Endothelial cell of umbilical vein (primary cell): ENCODE results near the gene CARD18. TPM values are rescaled to one million over a fixed set of nuclear protein-coding genes. Genes with fewer than 3 reads are reported as not detected.

ENCODE experiments used
- BruUV-seq: library from RNA; stranded (reverse); fragments of 400-500 nt; replicated peaks from 2 replicates; lab custom pipeline; 2021; lab: Mats Ljungman, UMichigan
- CTCF ChIA-PET: fragments of 300-600, 350-600 bp; sonication (Branson Sonifier 250); formaldehyde crosslinking; loops from one replicate; lab custom pipeline; 2021; ENCODE audit warnings: antibody characterized with exemption, inconsistent platforms; lab: Charles Lee
- POLR2A ChIA-PET: fragments of 300-600, 350-600 bp; sonication (Branson Sonifier 250); formaldehyde crosslinking; loops from one replicate; lab custom pipeline; 2021; ENCODE audit warnings: antibody characterized with exemption, inconsistent platforms; lab: Charles Lee
- DNase-seq: peaks from one replicate; pipeline ENCODE4 v3.0.0-alpha.2; 2011; ENCODE audit warnings: low read depth, low spot score
- FAIRE-seq: peaks from 2 replicates; lab custom pipeline; 2011; peaks lifted over from hg19 to GRCh38; lab: Jason Lieb, UNC
- H2AFZ ChIP-seq: 2 replicates; pipeline ENCODE4 v1.6.0; 2012; ENCODE audit warnings: low read depth, low read length, control low read depth, inconsistent platforms
- H3K27ac ChIP-seq: 2 replicates; pipeline ENCODE4 v1.5.1; 2011; ENCODE audit warnings: low read depth, mild to moderate bottlenecking, control low read depth, low read length, moderate library complexity; ENCODE audit not compliant: insufficient read depth
- H3K27me3 ChIP-seq, 2 experiments: 2 replicates each; pipeline versions ENCODE4 v1.6.0 to v1.6.1; 2011; ENCODE audit warnings: low read length in 2 of 2, mixed read lengths in 1 of 2; ENCODE audit not compliant: control insufficient read depth in 2 of 2, insufficient read depth in 2 of 2
- H3K36me3 ChIP-seq, 2 experiments: 2 replicates in 1 of 2; 3 replicates in 1 of 2; pipeline ENCODE4 v1.5.1; 2011; ENCODE audit warnings: low read length in 2 of 2, mild to moderate bottlenecking in 1 of 2, moderate library complexity in 1 of 2; ENCODE audit not compliant: control insufficient read depth in 2 of 2, insufficient read depth in 2 of 2; ENCODE audit errors: extremely low read depth in 1 of 2
- H3K4me1 ChIP-seq: 3 replicates; pipeline ENCODE4 v1.5.1; 2011; ENCODE audit warnings: mild to moderate bottlenecking, low read length; ENCODE audit not compliant: control insufficient read depth, insufficient read depth; ENCODE audit errors: extremely low read depth
- H3K4me2 ChIP-seq: 2 replicates; pipeline ENCODE4 v1.6.1; 2011; ENCODE audit warnings: low read length, control low read depth, mixed read lengths; ENCODE audit not compliant: insufficient read depth
- H3K4me3 ChIP-seq, 3 experiments: fragments of 200-600 bp in 1 of 3; sonication (generic), shearing (Covaris generic) in 1 of 3; replicated peaks in 1 of 3; 2 replicates each; pipeline ENCODE4 v1.5.1; 2011 to 2016; ENCODE audit warnings: control low read depth in 3 of 3, low read length in 3 of 3, mild to moderate bottlenecking in 2 of 3, inconsistent platforms in 1 of 3, low read depth in 1 of 3, moderate library complexity in 1 of 3; ENCODE audit not compliant: insufficient read depth in 1 of 3
- H3K79me2 ChIP-seq: 2 replicates; pipeline ENCODE4 v1.6.0; 2012; ENCODE audit warnings: low read length, inconsistent platforms; ENCODE audit not compliant: control insufficient read depth, insufficient read depth
- H3K9ac ChIP-seq: replicated peaks from 2 replicates; pipeline ENCODE3; 2011; ENCODE audit warnings: low read length, control low read depth; ENCODE audit not compliant: insufficient read depth; ENCODE audit errors: extremely low read depth
- H3K9me1 ChIP-seq: replicated peaks from 3 replicates; pipeline ENCODE4 v1.6.0; 2011; ENCODE audit warnings: mild to moderate bottlenecking, low read length; ENCODE audit not compliant: control insufficient read depth, insufficient read depth; ENCODE audit errors: extremely low read depth
- H3K9me3 ChIP-seq: replicated peaks from 2 replicates; pipeline ENCODE4 v1.5.1; 2012; ENCODE audit warnings: low read length, inconsistent platforms; ENCODE audit not compliant: control insufficient read depth, insufficient read depth
- H4K20me1 ChIP-seq: replicated peaks from 2 replicates; pipeline ENCODE3; 2011; ENCODE audit warnings: mild to moderate bottlenecking, low read length; ENCODE audit not compliant: control insufficient read depth, insufficient read depth; ENCODE audit errors: extremely low read depth
- CTCF ChIP-seq, 2 donors: IDR thresholded peaks; 1 replicate in 1 of 2; 2 replicates in 1 of 2; pipeline ENCODE4 v1.5.1; 2011; ENCODE audit warnings: low read length in 2 of 2, mild to moderate bottlenecking in 2 of 2, moderate library complexity in 2 of 2, control low read depth in 1 of 2, inconsistent platforms in 1 of 2, low read depth in 1 of 2; ENCODE audit not compliant: insufficient read depth in 1 of 2; ENCODE audit errors: extremely low read depth in 1 of 2
- EZH2 ChIP-seq: IDR thresholded peaks from 2 replicates; pipeline ENCODE4 v1.6.1; 2012; ENCODE audit warnings: borderline replicate concordance, low read depth, mild to moderate bottlenecking, moderate library complexity, low read length, inconsistent platforms; ENCODE audit not compliant: severe bottlenecking
- FOS ChIP-seq: IDR thresholded peaks from 2 replicates; pipeline ENCODE4 v1.6.1; 2011; ENCODE audit warnings: mild to moderate bottlenecking, low read length, moderate library complexity, borderline replicate concordance; ENCODE audit not compliant: insufficient read depth
- GATA2 ChIP-seq: IDR thresholded peaks from 2 replicates; pipeline ENCODE4 v1.7.0; 2011; ENCODE audit warnings: low read depth, mild to moderate bottlenecking, moderate library complexity, mixed read lengths, low read length; ENCODE audit not compliant: insufficient read length, insufficient read depth
- JUN ChIP-seq: IDR thresholded peaks from 2 replicates; pipeline ENCODE4 v1.6.1; 2011; ENCODE audit warnings: borderline replicate concordance, low read depth; ENCODE audit not compliant: insufficient read length, insufficient read depth
- MAX ChIP-seq: IDR thresholded peaks from 2 replicates; pipeline ENCODE4 v1.6.1; 2011; ENCODE audit not compliant: insufficient read depth, insufficient read length
- MYC ChIP-seq: IDR thresholded peaks from one replicate; pipeline ENCODE4 v1.6.1; 2011; ENCODE audit warnings: mild to moderate bottlenecking, low read depth, low read length
- POLR2A ChIP-seq: IDR thresholded peaks from 2 replicates; pipeline ENCODE4 v1.6.1; 2012; ENCODE audit warnings: low read depth, mild to moderate bottlenecking, control low read depth, low read length
- POLR2AphosphoS5 ChIP-seq: IDR thresholded peaks from 2 replicates; pipeline ENCODE4 v1.6.1; 2012; ENCODE audit warnings: low read depth, mild to moderate bottlenecking, control low read depth, low read length, moderate library complexity; ENCODE audit not compliant: insufficient read depth
- dilution Hi-C: fragments of 300-500 bp; cut with MboI; formaldehyde crosslinking; loops from one replicate; pipeline ENCODE4 v1.15.0; 2019; ENCODE audit warnings: low sequenced_read_pairs; ENCODE audit not compliant: extremely low pct_ligation_motif_present
- intact Hi-C: fragments of 100-400 bp; cut with micrococcal nuclease; formaldehyde crosslinking; loops from one replicate; pipeline ENCODE4 v1.10.0; 2022
- polyA plus RNA-seq, 4 experiments: library from polyadenylated mRNA; depleted of rRNA in 3 of 4; stranded (reverse) in 3 of 4; unstranded in 1 of 4; fragments of >200 nt; gene quantifications; 2 replicates each; pipeline versions ENCODE4 v1.2.1 to v1.2.3, GENCODE V29; 2011 to 2012; ENCODE audit warnings: missing spikeins in 1 of 4
- total RNA-seq: library from RNA; stranded (reverse); gene quantifications from 2 replicates; pipeline ENCODE4 v1.2.3, GENCODE V29; 2021

The CARD18 gene
- total and polyA plus RNA-seq, 2 donors (not counting 3 experiments of a cell fraction or from before 2014, with no cell fraction given): not detected

DNA sequence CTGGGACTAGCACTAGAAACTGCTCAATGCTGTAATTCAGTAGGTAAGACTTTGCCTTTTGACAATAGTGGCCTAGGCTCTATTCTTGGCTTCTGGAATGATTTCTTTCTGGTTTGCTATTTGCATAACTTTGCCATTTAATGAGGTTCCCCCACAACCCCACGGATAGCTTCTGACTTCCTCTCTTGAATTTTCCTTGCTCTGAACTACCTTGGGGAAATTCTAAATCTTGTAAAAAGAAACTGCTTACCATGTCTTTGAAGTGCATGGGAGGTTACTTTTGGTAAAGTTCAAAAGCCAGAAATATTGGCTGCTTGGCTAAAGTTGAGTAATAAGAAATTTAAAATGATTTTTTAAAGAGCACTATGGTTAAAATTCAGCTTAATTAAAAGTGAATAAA, 35.3 kb downstream of the CARD18 start:
- FAIRE-seq: no peak
- dilution Hi-C loops (no loop called here), intact Hi-C loops (no loop called here)

GRCh38 chr11:105103336-105103735, 36.2 kb downstream of the CARD18 start:
- POLR2A ChIA-PET: no interaction called here
- Histone ChIP-seq H4K20me1 (no peaks in the 10 kb centered on the region), H3K9me1 (no peaks in the 10 kb centered on the region), H3K79me2 (no peaks in the 10 kb centered on the region), H3K4me2 (no peak overlapping the region), H3K27ac (no peak overlapping the region), H3K9me3 (no peaks in the 10 kb centered on the region), H3K36me3 (no peaks in the 10 kb centered on the region), H3K4me3 (no peak overlapping the region), H2AFZ (no peak overlapping the region), H3K27me3 (no peaks in the 10 kb centered on the region), H3K9ac (no peak overlapping the region), H3K4me1 (peaks cover 9% of the 10 kb centered on the region)
- no TSS peak for BruUV-seq
- FAIRE-seq (no peak), DNase-seq (no peak)
- TF ChIP-seq GATA2: no peak
- no peak for TF ChIP-seq MAX
- TF ChIP-seq FOS: no peak
- no peak for TF ChIP-seq POLR2AphosphoS5
- no peak for TF ChIP-seq CTCF (IDR thresholded peaks at IDR 0.05; ENCODE audit: extremely low read depth in 1 of 2, insufficient read depth in 1 of 2, low read depth in 1 of 2, low read length in 2 of 2)
- no peak for TF ChIP-seq JUN
- no peak for TF ChIP-seq MYC
- TF ChIP-seq POLR2A: no peak
- TF ChIP-seq EZH2: no peak
- dilution Hi-C loops: no loop called here
- intact Hi-C loops: no loop called here
- CTCF ChIA-PET: no interaction called here

More for the DNA sequence above, 35.3 kb downstream of the CARD18 start:
- H3K4me2 ChIP-seq: no peak overlapping the region
- H3K27ac ChIP-seq: no peak overlapping the region
- peaks cover 9% of the 10 kb centered on the region for H3K4me1 ChIP-seq
- H3K4me3 ChIP-seq: no peak overlapping the region
- H3K27me3 ChIP-seq: no peaks in the 10 kb centered on the region
- no peaks in the 10 kb centered on the region for H3K79me2 ChIP-seq
- ChIA-PET CTCF (no interaction called here), POLR2A (no interaction called here)
- no peaks in the 10 kb centered on the region for H3K9me3 ChIP-seq
- H3K36me3 ChIP-seq: no peaks in the 10 kb centered on the region
- H3K9me1 ChIP-seq: no peaks in the 10 kb centered on the region
- no peak for TF ChIP-seq CTCF (IDR thresholded peaks at IDR 0.05; ENCODE audit: extremely low read depth in 1 of 2, insufficient read depth in 1 of 2, low read depth in 1 of 2, low read length in 2 of 2)
- no peak for TF ChIP-seq POLR2AphosphoS5
- no TSS peak for BruUV-seq
- H2AFZ ChIP-seq: no peak overlapping the region
- DNase-seq: no peak
- no peak overlapping the region for H3K9ac ChIP-seq
- no peaks in the 10 kb centered on the region for H4K20me1 ChIP-seq
